HG02798 (cell line): Measurements from ENCODE around the gene RBP4.
"Not testable (repeated sequence)": the region's sequence is repeated elsewhere in the genome, so short reads cannot be mapped to it uniquely, and the experiment has no call there.

Source experiments
- ATAC-seq: cut with Tn5 transposase; IDR thresholded peaks from one replicate; pipeline ENCODE4 v1.9.1; 2021; ENCODE audit warnings: mild to moderate bottlenecking; ENCODE audit not compliant: unreplicated experiment, poor library complexity

The RBP4 gene

GRCh38 chr10:93568105-93568390 lies 33.0 kb downstream of the RBP4 start:
- no peak for ATAC-seq

GRCh38 chr10:93567277-93568104 lies 33.5 kb downstream of the RBP4 start:
- no peak for ATAC-seq

GRCh38 chr10:93566435-93567276 lies 34.4 kb downstream of the RBP4 start, which contains the start of gene FFAR4:
TSS of gene FFAR4 (plus strand) at chr10:93566665. CDS start at chr10:93566721, 56 bp downstream.
- ATAC-seq: no peak

- no peak for ATAC-seq
Measured at GRCh38 chr10:93565446-93565845, 35.6 kb downstream of the RBP4 start.

GRCh38 chr10:93560541-93560940 lies 40.5 kb downstream of the RBP4 start:
- ATAC-seq: no peak

GRCh38 chr10:93559490-93559889 lies 41.5 kb downstream of the RBP4 start:
- ATAC-seq: no peak

- ATAC-seq: no peak
Measured at GRCh38 chr10:93554760-93555432, 46.1 kb downstream of the RBP4 start.

- ATAC-seq: no peak
Measured at GRCh38 chr10:93554316-93554663, 46.7 kb downstream of the RBP4 start.

- ATAC-seq: no peak
Measured at GRCh38 chr10:93553482-93554315, 47.3 kb downstream of the RBP4 start.

- no peak for ATAC-seq
Measured at GRCh38 chr10:93552780-93553179, 48.3 kb downstream of the RBP4 start.

GRCh38 chr10:93550606-93551005 lies 50.4 kb downstream of the RBP4 start:
- no peak for ATAC-seq

- ATAC-seq: no peak
Measured at GRCh38 chr10:93548376-93549071, 52.5 kb downstream of the RBP4 start.

- ATAC-seq: no peak
Measured at GRCh38 chr10:93547522-93547921, 53.5 kb downstream of the RBP4 start.

GRCh38 chr10:93546995-93547394 lies 54.0 kb downstream of the RBP4 start:
- not testable (repeated sequence) for ATAC-seq

- ATAC-seq: no peak
Measured at GRCh38 chr10:93542358-93542791, 58.7 kb downstream of the RBP4 start.
